WI38 (cell line): ENCODE data around the gene MTFR2.
A peak's percentile ranks its signal among the peaks of the same experiment; 100 is the strongest.

Source experiments
- H3K4me3 ChIP-seq: 2 replicates; pipeline ENCODE4 v1.5.1; 2011; ENCODE audit warnings: low read depth, mild to moderate bottlenecking, control low read depth, low read length
- CTCF ChIP-seq: IDR thresholded peaks from 2 replicates; pipeline ENCODE4 v1.5.1; 2012; ENCODE audit warnings: low read depth, mild to moderate bottlenecking, control low read depth, low read length

MTFR2 gene

GRCh38 chr6:136249811-136250685 is at the start of gene MTFR2:
TSS of gene MTFR2 (minus strand) at chr6:136250311. CDS start at chr6:136249099, 1,212 bp downstream.
- peak within 1 kb of the TSS; percentile 68 for H3K4me3 ChIP-seq
- TF ChIP-seq CTCF, result no peak

- TF ChIP-seq CTCF, result no peak
- no peak overlapping the region for H3K4me3 ChIP-seq
Measured at GRCh38 chr6:136294621-136295020, 44.5 kb upstream of the MTFR2 start.

- TF ChIP-seq CTCF, result no peak
- peak overlapping the region; percentile 98 for H3K4me3 ChIP-seq
Measured at GRCh38 chr6:136290410-136291010, 40.4 kb upstream of the MTFR2 start.

GRCh38 chr6:136289579-136290409 is 39.7 kb upstream of the MTFR2 start, which contains the start of gene BCLAF1:
TSS of gene BCLAF1 (minus strand) at chr6:136289846. CDS start at chr6:136279866, 9,980 bp downstream.
- no peak for TF ChIP-seq CTCF
- H3K4me3 ChIP-seq, result peak within 1 kb of the TSS; percentile 98

GRCh38 chr6:136289327-136289578 is 39.1 kb upstream of the MTFR2 start:
- peak overlapping the region; percentile 98 for H3K4me3 ChIP-seq
- no peak for TF ChIP-seq CTCF

GRCh38 chr6:136288566-136289326 is 38.6 kb upstream of the MTFR2 start:
- peak overlapping the region; percentile 98 for H3K4me3 ChIP-seq

More at GRCh38 chr6:136288566-136289326, 38.6 kb upstream of the MTFR2 start:
- TF ChIP-seq CTCF, result no peak
